Measurements from ENCODE around the gene PLA2G3.

The PLA2G3 gene

GRCh38 chr22:31125521-31126117, 14.7 kb downstream of the PLA2G3 start:
- DNase-seq (ENCODE audit: extremely low read depth, low read depth) = no peak
- no peak for TF ChIP-seq CTCF (IDR thresholded peaks at IDR 0.05; ENCODE audit: low read depth, low read length)

- TF ChIP-seq CTCF (IDR thresholded peaks at IDR 0.05; ENCODE audit: low read depth, low read length) = no peak
- DNase-seq (ENCODE audit: extremely low read depth, low read depth) = no peak
These were observed 15.4 kb downstream of the PLA2G3 start for GRCh38 chr22:31124811-31125465.

GRCh38 chr22:31124290-31124689, 16.0 kb downstream of the PLA2G3 start:
- no peak for TF ChIP-seq CTCF (IDR thresholded peaks at IDR 0.05; ENCODE audit: low read depth, low read length)
- no peak for DNase-seq (ENCODE audit: extremely low read depth, low read depth)

- no peak for TF ChIP-seq CTCF (IDR thresholded peaks at IDR 0.05; ENCODE audit: low read depth, low read length)
- no peak for DNase-seq (ENCODE audit: extremely low read depth, low read depth)
These were observed 17.1 kb downstream of the PLA2G3 start for GRCh38 chr22:31123292-31123602.

GRCh38 chr22:31122532-31123291, 17.6 kb downstream of the PLA2G3 start, which contains the start of gene INPP5J:
TSS of gene INPP5J (plus strand) at chr22:31122966. CDS start at chr22:31123015, 49 bp downstream.
- DNase-seq (ENCODE audit: extremely low read depth, low read depth) = no peak
- TF ChIP-seq CTCF (IDR thresholded peaks at IDR 0.05; ENCODE audit: low read depth, low read length) = no peak

- TF ChIP-seq CTCF (IDR thresholded peaks at IDR 0.05; ENCODE audit: low read depth, low read length) = no peak
These were observed 18.1 kb downstream of the PLA2G3 start for GRCh38 chr22:31122196-31122531.

GRCh38 chr22:31121403-31121802, 18.9 kb downstream of the PLA2G3 start:
- no peak for DNase-seq (ENCODE audit: extremely low read depth, low read depth)
- TF ChIP-seq CTCF (IDR thresholded peaks at IDR 0.05; ENCODE audit: low read depth, low read length) = no peak

More at GRCh38 chr22:31122196-31122531, 18.1 kb downstream of the PLA2G3 start:
- DNase-seq (ENCODE audit: extremely low read depth, low read depth) = no peak

All from AG09319 (cell line).